GM23338 (cell line): Measurements from ENCODE around the gene ACBD4. TPM values are rescaled to one million over a fixed set of nuclear protein-coding genes. Genes with fewer than 3 reads are reported as not detected.

Source experiments
- ATAC-seq: fragments of 200-7000 bp; cut with Tn5 transposase; 3 replicates; pipeline ENCODE4 v1.9.1; 2020
- DNase-seq: peaks from one replicate; pipeline ENCODE4 v3.0.0-alpha.2; 2015; ENCODE audit warnings: low spot score
- H2AFZ ChIP-seq: fragments of 200-600 bp; sonication (generic); 2 replicates; pipeline ENCODE4 v1.8.0; 2016; ENCODE audit warnings: antibody characterized with exemption, mild to moderate bottlenecking, moderate library complexity
- H3F3A ChIP-seq: fragments of 200-600 bp; sonication (generic); replicated peaks from 2 replicates; pipeline ENCODE4 v1.8.0; 2017; ENCODE audit warnings: antibody characterized with exemption, mixed run types, low read depth
- H3K27ac ChIP-seq: fragments of 200-600 bp; sonication (generic); 2 replicates; pipeline ENCODE4 v1.6.1; 2016; ENCODE audit warnings: low read depth
- H3K27me3 ChIP-seq: fragments of 200-600 bp; sonication (generic); 2 replicates; pipeline ENCODE4 v1.8.0; 2016; ENCODE audit warnings: mild to moderate bottlenecking, mixed run types, moderate library complexity; ENCODE audit not compliant: insufficient read depth
- H3K36me3 ChIP-seq: fragments of 200-600 bp; sonication (generic); 2 replicates; pipeline ENCODE4 v1.8.0; 2016; ENCODE audit warnings: mild to moderate bottlenecking; ENCODE audit not compliant: insufficient read depth
- H3K4me1 ChIP-seq: fragments of 200-600 bp; sonication (generic); 2 replicates; pipeline ENCODE4 v1.8.0; 2016; ENCODE audit warnings: mild to moderate bottlenecking, moderate library complexity; ENCODE audit not compliant: insufficient read depth
- H3K4me2 ChIP-seq: fragments of 200-600 bp; sonication (generic); 2 replicates; pipeline ENCODE4 v1.7.1; 2017; ENCODE audit warnings: mixed run types
- H3K4me3 ChIP-seq: fragments of 200-600 bp; sonication (generic); 2 replicates; pipeline ENCODE4 v1.6.1; 2016; ENCODE audit warnings: mixed run types
- H3K79me2 ChIP-seq: fragments of 200-600 bp; sonication (generic); replicated peaks from 2 replicates; pipeline ENCODE4 v1.8.0; 2017; ENCODE audit warnings: mild to moderate bottlenecking; ENCODE audit not compliant: insufficient read depth
- H3K9me2 ChIP-seq: fragments of 200-600 bp; sonication (generic); 2 replicates; pipeline ENCODE4 v1.8.0; 2017; ENCODE audit not compliant: insufficient read depth
- H4K20me1 ChIP-seq: fragments of 200-600 bp; sonication (generic); replicated peaks from 2 replicates; pipeline ENCODE4 v1.8.0; 2017; ENCODE audit warnings: mild to moderate bottlenecking; ENCODE audit not compliant: insufficient read depth
- H3K27ac Mint-ChIP-seq: 2 replicates; pipeline ENCODE4 v1.8.0; 2020; ENCODE audit warnings: inconsistent platforms, mild to moderate bottlenecking, moderate library complexity, mixed read lengths
- H3K27me3 Mint-ChIP-seq: 3 replicates; pipeline ENCODE4 v1.8.0; 2022; ENCODE audit warnings: low read depth, mild to moderate bottlenecking, moderate library complexity, mixed read lengths, inconsistent platforms; ENCODE audit not compliant: insufficient read depth, poor library complexity
- H3K36me3 Mint-ChIP-seq: 3 replicates; pipeline ENCODE4 v1.8.0; 2021; ENCODE audit warnings: low read depth, mild to moderate bottlenecking, inconsistent platforms, moderate library complexity, mixed read lengths
- H3K4me1 Mint-ChIP-seq: 3 replicates; pipeline ENCODE4 v1.8.0; 2020; ENCODE audit warnings: mild to moderate bottlenecking, inconsistent platforms, mixed read lengths
- H3K4me3 Mint-ChIP-seq: 3 replicates; pipeline ENCODE4 v1.8.0; 2021; ENCODE audit warnings: moderate library complexity, mild to moderate bottlenecking, inconsistent platforms, mixed read lengths
- H3K9me3 Mint-ChIP-seq: 3 replicates; pipeline ENCODE4 v1.8.0; 2020; ENCODE audit warnings: moderate library complexity, mild to moderate bottlenecking, inconsistent platforms, mixed read lengths
- CREB1 ChIP-seq: fragments of 250-450 bp; sonication (Bioruptor Pico); IDR thresholded peaks from 2 replicates; pipeline ENCODE4 v1.5.0; 2020; ENCODE audit warnings: low read depth, mild to moderate bottlenecking, moderate library complexity
- CTCF ChIP-seq, 2 experiments: fragments of 200-600 bp in 1 of 2; sonication (generic) in 1 of 2; conservative IDR thresholded peaks; 2 replicates each; pipeline versions ENCODE4 v1.5.1 to v1.6.1; 2016 to 2017; ENCODE audit warnings: antibody characterized with exemption in 2 of 2, low read depth in 2 of 2, mild to moderate bottlenecking in 2 of 2, moderate library complexity in 1 of 2
- ETS1 ChIP-seq: IDR thresholded peaks from 2 replicates; pipeline ENCODE4 v1.6.1; 2016; ENCODE audit warnings: antibody characterized with exemption
- EZH2 ChIP-seq: fragments of 200-600 bp; sonication (generic); IDR thresholded peaks from one replicate; pipeline ENCODE4 v1.8.0; 2017; ENCODE audit warnings: antibody characterized with exemption, mild to moderate bottlenecking, low read depth; ENCODE audit not compliant: unreplicated experiment
- EZH2phosphoT487 ChIP-seq: fragments of 200-600 bp; sonication (generic); IDR thresholded peaks from one replicate; pipeline ENCODE4 v1.8.1; 2018; ENCODE audit warnings: antibody characterized with exemption; ENCODE audit not compliant: unreplicated experiment
- JUNB ChIP-seq: IDR thresholded peaks from one replicate; pipeline ENCODE4 v1.6.1; 2016; ENCODE audit warnings: antibody characterized with exemption; ENCODE audit not compliant: unreplicated experiment
- NANOG ChIP-seq: IDR thresholded peaks from 2 replicates; pipeline ENCODE4 v1.6.1; 2016; ENCODE audit warnings: antibody characterized with exemption, borderline replicate concordance
- POLR2AphosphoS5 ChIP-seq: IDR thresholded peaks from 2 replicates; pipeline ENCODE4 v1.6.1; 2016; ENCODE audit warnings: antibody characterized with exemption, low read depth
- REST ChIP-seq: IDR thresholded peaks from one replicate; pipeline ENCODE4 v1.6.1; 2018; ENCODE audit warnings: antibody characterized with exemption; ENCODE audit not compliant: unreplicated experiment
- STAT1 ChIP-seq: IDR thresholded peaks from one replicate; pipeline ENCODE4 v1.6.1; 2016; ENCODE audit warnings: antibody characterized with exemption; ENCODE audit not compliant: unreplicated experiment
- ZNF114 ChIP-seq: fragments of 250-450 bp; sonication (Bioruptor Pico); IDR thresholded peaks from 2 replicates; pipeline ENCODE4 v1.5.0; 2020; ENCODE audit warnings: mild to moderate bottlenecking, moderate library complexity
- ZNF331 ChIP-seq: fragments of 250-450 bp; sonication (Bioruptor Pico); IDR thresholded peaks from 2 replicates; pipeline ENCODE4 v1.5.0; 2020; ENCODE audit warnings: low read depth, mild to moderate bottlenecking, moderate library complexity
- ZNF462 ChIP-seq: fragments of 250-450 bp; sonication (Bioruptor Pico); IDR thresholded peaks from 2 replicates; pipeline ENCODE4 v1.5.0; 2020; ENCODE audit warnings: mild to moderate bottlenecking, moderate library complexity
- polyA plus RNA-seq: library from polyadenylated mRNA; unstranded; fragments of >200 nt; fragmentation: Nextera tagmentation; extraction: Ambion mirVana; gene quantifications from 2 replicates; pipeline ENCODE4 v1.2.1, GENCODE V29; 2016
- total RNA-seq: library from RNA; depleted of rRNA; stranded (reverse); fragments of >200 nt; shearing (Covaris generic); gene quantifications from 2 replicates; pipeline ENCODE4 v1.2.3, GENCODE V29; 2014

ACBD4 gene
- total and polyA plus RNA-seq, 2 experiments from 2014 or later, result 4.5 to 6.7 TPM

DNA sequence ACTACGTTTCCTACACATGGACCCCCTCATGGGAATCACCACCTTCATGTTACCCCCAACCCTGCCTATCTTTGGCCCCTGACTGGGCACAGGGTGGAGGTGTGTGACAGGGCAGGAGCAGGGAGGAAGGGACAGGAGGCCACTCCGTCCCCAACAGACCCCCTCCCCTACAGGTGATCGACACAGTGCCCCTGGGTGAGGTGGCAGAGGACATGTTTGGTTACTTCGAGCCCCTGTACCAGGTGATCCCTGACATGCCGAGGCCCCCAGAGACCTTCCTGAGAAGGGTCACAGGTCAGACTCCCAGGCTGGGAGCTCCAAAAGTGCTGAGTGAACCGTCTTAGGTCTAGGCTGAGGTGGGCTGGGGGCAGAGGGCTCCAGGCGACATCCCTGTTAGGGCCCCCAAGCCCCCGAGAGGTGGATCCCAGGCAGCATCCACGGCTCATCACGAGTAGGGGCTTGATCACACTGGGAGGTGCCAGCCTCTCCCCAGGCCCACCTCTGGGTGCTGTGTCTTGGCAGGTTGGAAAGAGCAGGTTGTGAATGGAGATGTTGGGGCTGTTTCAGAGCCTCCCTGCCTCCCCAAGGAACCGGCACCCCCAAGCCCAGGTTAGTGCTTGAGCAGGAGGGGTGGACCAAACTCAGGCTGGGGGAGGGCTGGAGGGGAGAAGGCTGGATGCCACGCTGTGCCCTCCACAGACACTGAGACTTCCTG lies 1.5 kb downstream of the ACBD4 start:
- TF ChIP-seq EZH2phosphoT487 (no peak), ZNF462 (CRISPR knock-in tag) (no peak), ZNF114 (CRISPR knock-in tag) (no peak), POLR2AphosphoS5 (no peak), NANOG (no peak), CREB1 (no peak), STAT1 (no peak), JUNB (no peak), ETS1 (no peak), CTCF (conservative IDR thresholded peaks at IDR 0.05; ENCODE audit: low read depth in 2 of 2) (no peak), REST (no peak), EZH2 (no peak), ZNF331 (CRISPR knock-in tag) (no peak)
- no peaks in the 10 kb centered on the region for H3K79me2 ChIP-seq
- H3K27ac ChIP-seq, result no peak overlapping the region
- no peak overlapping the region for H2AFZ ChIP-seq
- Mint-ChIP-seq H3K27me3 (peaks cover 10% of the 10 kb centered on the region), H3K27ac (no peak overlapping the region), H3K4me3 (no peak overlapping the region), H3K36me3 (peaks cover 5% of the 10 kb centered on the region; the same call in 1 of the 3 replicates), H3K9me3 (no peaks in the 10 kb centered on the region), H3K4me1 (peaks cover 6% of the 10 kb centered on the region; the same call in 2 of the 3 replicates)
- H3K27me3 ChIP-seq, result no peaks in the 10 kb centered on the region
- ATAC-seq (no peak), DNase-seq (no peak)
- H3K4me3 ChIP-seq, result no peak overlapping the region
- H3K36me3 ChIP-seq, result no peaks in the 10 kb centered on the region
- H3K4me2 ChIP-seq, result no peak overlapping the region
- no peaks in the 10 kb centered on the region for H4K20me1 ChIP-seq
- H3F3A ChIP-seq, result peaks cover 9% of the 10 kb centered on the region; the same call in 1 of the 2 replicates
- H3K4me1 ChIP-seq, result peaks cover 3% of the 10 kb centered on the region; the same call in 1 of the 2 replicates
- H3K9me2 ChIP-seq, result no peaks in the 10 kb centered on the region
